B cell (primary cell): ENCODE results near the gene LAMB1. TPM values are rescaled to one million over a fixed set of nuclear protein-coding genes. Genes with fewer than 3 reads are reported as not detected.

Source experiments
- ATAC-seq: fragments of 200-7000 bp; cut with Tn5 transposase; one replicate; pipeline ENCODE4 v1.10.0; 2021; ENCODE audit warnings: low read depth, mild to moderate bottlenecking, moderate number of reproducible peaks, moderate library complexity
- CTCF ChIA-PET: fragments of 350-600 bp; sonication (Branson Sonifier 250); formaldehyde crosslinking; loops from one replicate; lab custom pipeline; 2021; ENCODE audit warnings: antibody characterized with exemption, inconsistent platforms; lab: Charles Lee
- POLR2A ChIA-PET: fragments of 350-600 bp; sonication (Branson Sonifier 250); formaldehyde crosslinking; loops from one replicate; lab custom pipeline; 2021; ENCODE audit warnings: antibody characterized with exemption; lab: Charles Lee
- DNase-seq: peaks from one replicate; pipeline ENCODE4 v3.0.0; 2013
- H2AFZ ChIP-seq: 2 replicates; pipeline ENCODE4 v1.6.1; 2012; ENCODE audit warnings: mild to moderate bottlenecking, low read depth, low read length; ENCODE audit not compliant: insufficient read depth, poor library complexity, severe bottlenecking
- H3K27ac ChIP-seq, 2 donors: 1 replicate in 1 of 2; 2 replicates in 1 of 2; pipeline ENCODE4 v1.5.1; 2012 to 2013; ENCODE audit warnings: low read length in 2 of 2, mild to moderate bottlenecking in 2 of 2, moderate library complexity in 1 of 2
- H3K27me3 ChIP-seq, 4 experiments: fragments of 200-600 bp in 1 of 4; sonication (generic) in 1 of 4; replicated peaks in 1 of 4; 1 replicate in 2 of 4; 2 replicates in 2 of 4; pipeline versions ENCODE4 v1.6.1 to v1.7.0; 2013 to 2016; ENCODE audit warnings: low read length in 3 of 4, mild to moderate bottlenecking in 2 of 4, mixed read lengths in 1 of 4, moderate library complexity in 1 of 4; ENCODE audit not compliant: insufficient read depth in 4 of 4, control insufficient read depth in 3 of 4; ENCODE audit errors: control extremely low read depth in 1 of 4
- H3K36me3 ChIP-seq, 2 experiments: replicated peaks in 1 of 2; 1 replicate in 1 of 2; 2 replicates in 1 of 2; pipeline versions ENCODE4 v1.6.1 to v1.7.1; 2013; ENCODE audit warnings: low read length in 1 of 2; ENCODE audit not compliant: insufficient read depth in 2 of 2, control insufficient read depth in 1 of 2; ENCODE audit errors: control extremely low read depth in 1 of 2, extremely low read depth in 1 of 2
- H3K4me1 ChIP-seq, 2 donors: fragments of 200-600 bp in 1 of 2; sonication (generic) in 1 of 2; 1 replicate in 1 of 2; 2 replicates in 1 of 2; pipeline versions ENCODE4 v1.5.1 to v1.6.1; 2013 to 2017; ENCODE audit warnings: low read length in 2 of 2; ENCODE audit not compliant: control insufficient read depth in 2 of 2, insufficient read depth in 2 of 2
- H3K4me2 ChIP-seq: replicated peaks from 2 replicates; pipeline ENCODE3; 2012; ENCODE audit warnings: mild to moderate bottlenecking, low read depth, low read length; ENCODE audit not compliant: poor library complexity, severe bottlenecking
- H3K4me3 ChIP-seq, 5 experiments: fragments of 200-600 bp in 1 of 5; sonication (generic) in 1 of 5; 1 replicate in 3 of 5; 2 replicates in 2 of 5; pipeline versions ENCODE4 v1.5.1 to v1.7.0; 2011 to 2016; ENCODE audit warnings: low read length in 4 of 5, mild to moderate bottlenecking in 4 of 5, low read depth in 2 of 5, control low read depth in 1 of 5, moderate library complexity in 1 of 5; ENCODE audit not compliant: insufficient read depth in 1 of 5; ENCODE audit errors: control extremely low read depth in 1 of 5, extremely low read depth in 1 of 5
- H3K79me2 ChIP-seq: fragments of 200-600 bp; sonication (generic); one replicate; pipeline ENCODE4 v1.6.0; 2016; ENCODE audit warnings: low read length; ENCODE audit not compliant: control insufficient read depth, insufficient read depth
- H3K9ac ChIP-seq: fragments of 200-600 bp; sonication (generic); 2 replicates; pipeline ENCODE4 v1.6.1; 2017; ENCODE audit warnings: mild to moderate bottlenecking, low read length, moderate library complexity
- H3K9me3 ChIP-seq, 3 donors: one replicate each; pipeline versions ENCODE4 v1.6.1 to v1.7.1; 2013; ENCODE audit warnings: low read length in 2 of 3; ENCODE audit not compliant: control insufficient read depth in 2 of 3, insufficient read depth in 1 of 3; ENCODE audit errors: control extremely low read depth in 1 of 3
- H4K20me1 ChIP-seq: 2 replicates; pipeline ENCODE4 v1.6.0; 2012; ENCODE audit warnings: mild to moderate bottlenecking, low read length; ENCODE audit not compliant: insufficient read depth, control insufficient read depth, poor library complexity, severe bottlenecking
- H3K27ac Mint-ChIP-seq: one replicate; pipeline ENCODE4 v1.8.0; 2021; ENCODE audit warnings: mixed read lengths
- H3K27me3 Mint-ChIP-seq: one replicate; pipeline ENCODE4 v1.8.0; 2021; ENCODE audit warnings: mixed read lengths
- H3K4me1 Mint-ChIP-seq: one replicate; pipeline ENCODE4 v1.8.0; 2021; ENCODE audit warnings: mixed read lengths
- H3K4me3 Mint-ChIP-seq: one replicate; pipeline ENCODE4 v1.8.0; 2021; ENCODE audit warnings: mixed read lengths
- H3K9me3 Mint-ChIP-seq: one replicate; pipeline ENCODE4 v1.8.0; 2022; ENCODE audit warnings: mixed read lengths; ENCODE audit not compliant: insufficient read depth
- CTCF ChIP-seq: fragments of 200-600 bp; IDR thresholded peaks from one replicate; pipeline ENCODE4 v1.8.0; 2022; ENCODE audit warnings: antibody characterized with exemption, mild to moderate bottlenecking
- EZH2 ChIP-seq: IDR thresholded peaks from 2 replicates; pipeline ENCODE4 v1.6.1; 2012; ENCODE audit warnings: borderline replicate concordance, low read depth, mild to moderate bottlenecking, moderate library complexity, low read length; ENCODE audit not compliant: insufficient read depth, poor library complexity, severe bottlenecking
- WGBS: methylation state at CpG from one replicate; pipeline ENCODE4 v1.1.5; 2013; ENCODE audit warnings: missing lambda C conversion rate; ENCODE audit not compliant: insufficient coverage; 5-methylcytosine and 5-hydroxymethylcytosine counted together
- intact Hi-C: fragments of 100-400 bp; cut with micrococcal nuclease; formaldehyde crosslinking; loops from one replicate; pipeline ENCODE4 v1.10.0; 2022
- polyA plus RNA-seq: library from polyadenylated mRNA; depleted of rRNA; stranded (reverse); fragments of >200 nt; gene quantifications from 2 replicates; pipeline ENCODE4 v1.2.3, GENCODE V29; 2012
- total RNA-seq, 2 donors: library from RNA; stranded (reverse); fragments of 120-200 nt in 1 of 2; gene quantifications; 1 replicate in 1 of 2; 2 replicates in 1 of 2; pipeline versions ENCODE4 v1.2.3 to v1.2.4, GENCODE V29; 2013 to 2022

Gene LAMB1
- total and polyA plus RNA-seq, 2 donors (not counting 1 experiment from before 2014, with no cell fraction given) = not detected

GRCh38 chr7:108009873-108010272, 6.9 kb upstream of the LAMB1 start:
- Histone ChIP-seq H3K9ac (no peak overlapping the region), H4K20me1 (no peaks in the 10 kb centered on the region), H3K4me3 (no peak overlapping the region), H3K27me3 (peaks cover 0 to 20% (median 6%) of the 10 kb centered on the region in 4 experiments), H3K36me3 (no peaks in the 10 kb centered on the region), H2AFZ (no peak overlapping the region), H3K9me3 (no peaks in the 10 kb centered on the region), H3K79me2 (no peaks in the 10 kb centered on the region), H3K4me2 (no peak overlapping the region), H3K27ac (no peak overlapping the region), H3K4me1 (no peaks in the 10 kb centered on the region)
- ChIA-PET CTCF (no interaction called here), POLR2A (no interaction called here)
- TF ChIP-seq CTCF (no peak), EZH2 (no peak)
- no peak for DNase-seq
- peaks cover 28% of the 10 kb centered on the region for H3K27me3 Mint-ChIP-seq
- H3K4me1 Mint-ChIP-seq = peaks cover 3% of the 10 kb centered on the region
- intact Hi-C loops = no loop called here
- no peak overlapping the region for H3K4me3 Mint-ChIP-seq
- WGBS = no CpG with 5 or more reads among the region's 4 CpGs
- no peak overlapping the region for H3K27ac Mint-ChIP-seq
- no peaks in the 10 kb centered on the region for H3K9me3 Mint-ChIP-seq
- ATAC-seq = no peak

GRCh38 chr7:108008827-108009226, 5.9 kb upstream of the LAMB1 start:
- ATAC-seq = no peak
- peaks cover 9% of the 10 kb centered on the region for H3K4me1 Mint-ChIP-seq
- ChIA-PET CTCF (no interaction called here), POLR2A (no interaction called here)
- no peaks in the 10 kb centered on the region for H3K9me3 Mint-ChIP-seq
- H3K9ac ChIP-seq = no peak overlapping the region
- no peaks in the 10 kb centered on the region for H3K9me3 ChIP-seq
- H3K4me3 ChIP-seq = no peak overlapping the region
- H4K20me1 ChIP-seq = no peaks in the 10 kb centered on the region
- H3K4me1 ChIP-seq = peaks cover 0 to 2% of the 10 kb centered on the region in 2 donors
- peaks cover 0 to 29% (median 10%) of the 10 kb centered on the region in 4 experiments for H3K27me3 ChIP-seq
- no peaks in the 10 kb centered on the region for H3K36me3 ChIP-seq
- no peaks in the 10 kb centered on the region for H3K79me2 ChIP-seq
- H2AFZ ChIP-seq = no peak overlapping the region
- peaks cover 38% of the 10 kb centered on the region for H3K27me3 Mint-ChIP-seq
- intact Hi-C loops = no loop called here
- H3K27ac Mint-ChIP-seq = no peak overlapping the region
- TF ChIP-seq CTCF (no peak), EZH2 (no peak)
- no peak overlapping the region for H3K27ac ChIP-seq
- H3K4me2 ChIP-seq = no peak overlapping the region
- H3K4me3 Mint-ChIP-seq = no peak overlapping the region
- DNase-seq = no peak
